ENCODE measurements around the gene RAMACL.
A peak's percentile ranks its signal among the peaks of the same experiment; 100 is the strongest.
"Not testable (repeated sequence)": the region's sequence is repeated elsewhere in the genome, so short reads cannot be mapped to it uniquely, and the experiment has no call there.

RAMACL gene

GRCh38 chr6:166554316-166554715 lies 32.2 kb downstream of the RAMACL start:
- DNase-seq (ENCODE audit: low spot score), result no peak

DNA sequence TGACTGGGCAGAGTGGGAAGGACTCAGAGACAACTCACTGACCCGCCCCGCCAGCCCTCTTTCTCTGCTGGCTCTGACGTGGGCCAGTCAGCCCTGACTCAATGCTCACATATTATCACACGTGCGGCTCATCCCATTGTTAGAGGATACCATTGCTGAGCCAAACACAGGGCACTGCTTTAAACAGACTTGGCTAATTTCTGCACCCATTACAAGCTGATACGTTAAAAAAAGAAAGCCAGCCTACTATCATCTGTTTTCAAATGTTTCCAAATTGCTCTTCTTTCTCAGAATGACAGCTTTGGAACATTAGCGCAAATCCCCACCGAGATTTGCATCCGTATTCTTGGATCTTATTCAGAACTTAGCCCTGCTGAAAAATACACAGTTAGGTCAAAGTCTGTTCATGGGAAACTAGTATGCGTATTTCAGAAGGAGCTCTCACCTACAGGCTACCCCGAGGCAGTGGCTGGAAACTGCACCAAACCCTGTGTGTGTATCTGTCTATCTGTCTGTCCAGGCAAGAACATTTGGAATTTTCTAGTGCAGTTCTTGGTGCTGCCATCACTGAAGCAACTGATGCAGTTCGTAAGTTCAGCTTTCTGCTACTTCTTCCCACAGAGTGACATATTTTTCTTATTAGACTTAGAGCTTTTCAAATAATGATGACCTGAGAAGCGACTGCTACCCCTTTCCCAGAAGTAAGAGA lies 32.8 kb downstream of the RAMACL start:
- no peak for DNase-seq (ENCODE audit: low spot score)

- no peak for DNase-seq (ENCODE audit: low spot score)
Observed at GRCh38 chr6:166552600-166552999, 33.9 kb downstream of the RAMACL start.

GRCh38 chr6:166551754-166552495 lies 34.6 kb downstream of the RAMACL start:
- DNase-seq (ENCODE audit: low spot score), result no peak

DNA sequence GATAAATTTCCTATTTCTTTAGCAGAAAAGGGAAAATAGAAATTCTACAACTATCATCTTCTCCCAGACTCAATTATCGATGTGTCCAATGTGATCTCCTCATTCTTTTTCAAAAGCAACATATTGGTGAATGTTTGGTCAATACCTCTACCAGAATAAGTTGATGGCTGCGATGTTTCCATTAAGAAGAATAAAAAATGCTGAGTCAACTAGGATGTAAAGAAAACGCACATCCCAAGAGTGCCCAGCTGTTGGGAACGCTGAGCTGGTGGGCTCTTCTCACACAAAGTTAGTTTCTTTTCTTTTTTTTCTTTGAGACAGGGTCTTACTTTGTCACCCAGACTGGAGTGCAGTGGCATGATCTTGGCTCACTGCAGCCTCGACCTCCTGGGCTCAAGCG lies 39.8 kb downstream of the RAMACL start:
- DNase-seq (ENCODE audit: low spot score), result no peak

DNA sequence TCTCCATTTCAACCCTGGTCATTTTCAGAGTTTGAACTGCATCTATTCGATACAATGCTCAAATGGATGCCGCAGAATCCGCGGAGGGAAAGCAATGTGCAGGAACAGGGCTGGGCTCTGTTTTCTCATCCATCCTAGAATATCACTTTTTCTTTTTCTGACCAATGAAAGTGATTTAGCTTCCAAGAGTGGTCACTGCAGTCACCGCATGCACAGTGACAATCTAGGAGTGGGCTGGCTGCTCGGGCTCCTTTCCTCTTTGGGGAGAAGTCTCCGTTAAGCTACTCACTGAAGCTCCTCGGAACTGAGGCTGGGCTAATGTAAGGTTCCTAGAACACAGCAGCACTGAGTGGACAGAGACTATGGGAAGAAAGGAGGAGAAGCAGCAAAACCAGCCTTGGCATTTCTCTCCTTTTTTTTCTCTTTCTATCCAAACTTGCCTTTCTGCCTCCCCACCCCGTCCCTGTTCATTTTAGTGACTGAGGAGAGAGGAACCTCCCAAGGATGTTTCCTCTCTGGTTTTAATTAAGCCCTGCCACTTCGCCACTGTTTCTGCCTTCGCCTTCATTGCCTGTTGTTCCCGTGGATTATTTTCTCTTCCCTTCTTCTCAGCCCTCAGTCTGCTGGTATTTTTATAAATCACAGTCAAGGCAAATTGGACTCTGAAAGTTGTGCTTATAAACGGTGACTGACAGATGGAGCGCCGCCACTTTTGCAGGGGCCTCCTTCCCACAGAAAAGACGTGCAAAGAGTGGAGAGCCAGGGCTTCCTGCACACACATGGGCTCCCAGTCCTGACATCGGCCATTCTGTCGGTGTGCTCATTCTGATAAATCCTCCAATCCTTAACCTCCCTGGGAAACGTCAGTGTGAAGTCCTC lies 41.1 kb downstream of the RAMACL start:
- no peak for DNase-seq (ENCODE audit: low spot score)

DNA sequence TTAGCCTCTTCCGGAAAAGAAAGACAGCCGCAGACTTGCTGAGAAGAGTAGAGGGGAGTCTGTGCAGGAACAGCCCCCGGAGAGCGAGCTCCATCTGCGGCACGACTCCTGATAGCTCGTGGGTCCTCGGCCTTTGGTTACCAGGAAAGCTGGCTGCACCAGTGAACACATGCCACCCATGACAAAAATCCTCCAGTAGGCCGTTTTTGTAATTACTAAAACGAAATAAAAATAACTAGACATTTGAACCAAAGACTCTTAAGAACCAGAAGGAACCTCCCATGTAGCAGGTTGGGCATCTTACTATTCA lies 42.2 kb downstream of the RAMACL start:
- DNase-seq (ENCODE audit: low spot score), result no peak

- no peak for DNase-seq (ENCODE audit: low spot score)
Observed at GRCh38 chr6:166543603-166544295, 42.7 kb downstream of the RAMACL start.

DNA sequence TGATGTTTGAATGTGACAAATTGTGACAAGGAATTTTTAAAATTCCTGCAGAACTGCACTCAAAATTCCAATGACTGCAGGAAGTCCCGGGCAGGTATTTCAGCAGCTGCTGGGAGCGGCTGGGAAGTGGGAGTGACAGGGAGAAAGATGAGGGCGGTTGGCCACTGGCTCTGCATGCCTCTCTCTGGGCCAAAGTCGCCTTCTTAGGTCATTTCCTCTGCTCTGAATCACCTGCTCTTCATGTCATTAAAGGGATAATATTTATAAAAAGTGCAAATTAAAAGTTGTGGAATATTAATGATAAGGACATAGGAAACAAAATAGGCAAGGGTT lies 43.9 kb downstream of the RAMACL start:
- DNase-seq (ENCODE audit: low spot score), result no peak

DNA sequence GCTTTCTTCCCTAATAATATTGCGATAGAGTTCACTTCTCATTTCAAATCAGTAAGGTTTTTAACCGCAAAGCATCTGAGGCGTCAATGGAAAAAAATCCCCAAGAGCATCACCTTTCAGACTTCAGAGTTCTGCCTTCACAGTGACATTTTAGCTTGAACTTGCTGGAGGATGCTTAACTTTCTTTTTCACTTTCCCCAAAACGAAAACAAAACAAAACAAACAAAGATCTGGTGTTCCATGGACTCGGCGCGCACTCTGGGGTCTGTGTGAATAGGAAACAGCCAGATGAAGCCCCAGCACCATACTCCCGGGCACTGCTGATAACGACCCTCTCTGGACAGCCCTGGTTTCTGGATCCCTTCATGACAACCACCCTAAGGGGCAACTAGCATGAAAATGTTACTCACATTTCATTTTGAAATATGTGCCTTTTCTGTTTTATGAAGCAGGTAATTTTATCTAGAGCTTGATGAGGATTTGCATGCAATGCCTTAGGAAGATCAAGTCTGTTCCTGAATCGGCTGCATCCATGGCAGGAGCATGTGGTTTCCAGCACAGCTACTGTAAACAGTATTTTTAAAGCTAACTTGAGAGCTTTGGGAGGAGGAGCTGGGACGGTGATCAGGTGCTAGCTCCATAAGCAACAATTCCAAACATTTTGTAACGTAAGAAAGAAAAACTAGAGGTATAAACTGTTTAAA lies 44.5 kb downstream of the RAMACL start:
- peak; percentile 27 for DNase-seq (ENCODE audit: low spot score)

DNA sequence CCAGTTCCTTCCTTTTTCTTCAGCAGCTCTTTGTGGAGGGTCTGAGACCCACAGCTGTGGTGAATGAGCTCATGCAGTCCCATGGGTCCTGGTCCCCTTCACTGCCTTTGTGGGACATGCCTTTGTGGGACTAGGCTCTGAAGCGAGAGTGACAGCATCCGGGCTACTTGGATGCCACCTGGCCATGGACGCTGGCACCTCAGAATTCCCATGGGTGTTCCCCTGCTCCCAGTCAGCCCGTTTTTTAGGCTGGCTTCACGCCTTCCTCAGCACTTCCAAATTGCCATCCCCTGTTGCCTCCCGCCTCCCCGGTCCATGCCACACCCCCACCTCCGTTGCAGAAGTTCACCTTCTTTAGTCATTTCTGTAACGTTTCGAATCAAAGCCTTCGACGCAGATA lies 45.1 kb downstream of the RAMACL start:
- no peak for DNase-seq (ENCODE audit: low spot score)

DNA sequence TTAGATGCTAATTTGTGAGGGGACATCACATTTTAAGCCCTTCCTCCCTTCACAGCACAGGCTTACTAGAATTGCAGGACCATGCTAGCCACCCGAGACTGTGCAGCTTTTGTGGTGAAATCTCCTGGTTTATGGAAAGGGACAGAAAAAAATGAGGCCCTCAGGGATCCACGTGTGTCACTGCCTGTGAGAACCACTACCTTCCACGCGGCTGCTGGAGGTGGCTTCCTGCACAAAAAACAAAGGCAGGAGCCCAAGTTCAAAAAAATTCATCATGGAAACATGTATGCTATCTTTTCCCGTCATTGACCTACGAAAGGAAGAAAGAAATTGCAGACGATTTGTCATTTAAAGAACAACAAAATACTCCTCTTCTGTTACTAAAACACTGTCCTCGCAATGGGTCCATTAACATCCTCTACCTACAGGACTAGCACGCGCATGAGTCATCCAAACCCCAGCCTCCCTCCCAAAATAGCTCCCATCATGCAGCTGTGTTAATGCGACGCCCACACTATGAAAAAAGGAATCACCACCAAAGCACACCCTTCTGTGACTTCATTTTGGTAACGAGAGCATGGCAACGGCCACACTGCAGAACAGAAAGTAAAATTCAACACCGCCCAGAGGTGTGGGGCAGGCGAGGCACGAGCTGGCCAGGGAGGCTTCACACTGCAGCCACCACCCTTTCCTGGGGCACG lies 45.7 kb downstream of the RAMACL start:
- peak; percentile 85 for DNase-seq (ENCODE audit: low spot score)

DNA sequence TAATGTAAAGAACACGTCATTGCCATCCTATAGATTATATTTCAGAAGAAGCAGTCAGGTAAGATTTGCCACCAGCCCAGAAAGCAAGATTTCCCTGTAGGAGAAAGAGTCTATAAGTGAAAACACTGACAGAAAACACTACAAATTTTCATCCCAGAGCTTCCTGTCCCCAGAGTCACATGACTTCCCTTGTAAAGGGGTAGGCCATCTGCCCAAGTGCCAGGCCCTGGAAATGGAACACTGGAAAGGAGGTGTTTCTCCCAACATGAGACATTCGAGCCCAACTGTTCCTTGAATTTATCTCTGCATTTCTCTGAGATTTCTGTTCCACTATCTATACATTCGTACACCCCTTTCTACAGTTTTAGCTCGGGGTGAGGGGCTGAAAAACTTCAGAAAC lies 46.9 kb downstream of the RAMACL start:
- no peak for DNase-seq (ENCODE audit: low spot score)

DNA sequence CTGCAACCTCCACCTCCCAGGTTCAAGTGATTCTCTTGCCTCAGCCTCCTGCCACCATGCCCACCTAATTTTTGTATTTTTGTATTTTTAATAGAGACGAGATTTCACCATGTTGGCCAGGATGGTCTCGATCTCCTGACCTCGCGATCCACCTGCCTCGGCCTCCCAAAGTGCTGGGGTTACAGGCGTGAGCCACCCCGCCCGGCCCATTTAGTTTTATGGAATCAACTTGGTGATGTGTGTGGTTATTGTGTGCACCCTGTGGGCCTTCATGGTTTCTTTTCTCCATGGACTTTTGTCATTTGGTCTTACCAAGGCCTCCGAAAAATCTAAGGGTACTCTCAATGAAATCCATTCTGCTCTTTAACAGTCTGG lies 47.5 kb downstream of the RAMACL start:
- not testable (repeated sequence) for DNase-seq (ENCODE audit: low spot score)

GRCh38 chr6:166538297-166539010 lies 48.0 kb downstream of the RAMACL start:
- no peak for DNase-seq (ENCODE audit: low spot score)

GRCh38 chr6:166534658-166535406 lies 51.6 kb downstream of the RAMACL start:
- DNase-seq (ENCODE audit: low spot score), result no peak

DNA sequence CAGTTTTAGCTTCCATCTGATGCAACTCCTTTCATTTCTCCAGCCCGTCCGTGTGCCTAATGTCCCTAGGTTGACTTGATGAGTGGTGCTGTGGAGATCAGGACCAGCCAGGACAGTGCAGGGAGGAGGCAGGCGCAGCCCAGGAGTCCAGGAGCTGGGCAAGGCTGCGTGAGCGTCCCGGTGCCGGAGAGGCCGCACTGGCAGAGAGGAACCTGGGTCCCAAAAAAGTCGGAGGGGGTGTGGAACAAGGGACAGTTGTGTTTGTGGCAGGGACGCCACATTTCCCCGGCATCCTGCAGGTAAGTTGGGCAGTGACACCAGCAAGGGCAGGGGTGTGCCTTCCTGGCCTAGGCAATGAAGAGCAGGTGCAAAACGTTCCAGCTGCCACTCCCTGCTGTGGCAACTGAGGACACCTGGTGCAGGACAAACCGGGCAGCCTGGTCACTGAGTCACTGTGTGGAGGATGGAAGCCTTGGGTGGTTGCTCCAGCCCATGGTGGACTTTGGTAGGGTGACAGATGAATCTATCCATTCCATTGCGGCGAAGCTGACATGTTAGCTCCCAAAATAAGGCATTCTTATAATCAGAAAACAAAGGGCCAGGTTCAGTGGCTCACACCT lies 53.2 kb downstream of the RAMACL start:
- no peak for DNase-seq (ENCODE audit: low spot score)
